GM19351 (cell line): ENCODE measurements around the gene SERPINB8.
A peak's percentile ranks its signal among the peaks of the same experiment; 100 is the strongest.

Experiments
- ATAC-seq: cut with Tn5 transposase; IDR thresholded peaks from one replicate; pipeline ENCODE4 v1.9.1; 2021; ENCODE audit warnings: mild to moderate bottlenecking, moderate library complexity; ENCODE audit not compliant: unreplicated experiment

The SERPINB8 gene

DNA sequence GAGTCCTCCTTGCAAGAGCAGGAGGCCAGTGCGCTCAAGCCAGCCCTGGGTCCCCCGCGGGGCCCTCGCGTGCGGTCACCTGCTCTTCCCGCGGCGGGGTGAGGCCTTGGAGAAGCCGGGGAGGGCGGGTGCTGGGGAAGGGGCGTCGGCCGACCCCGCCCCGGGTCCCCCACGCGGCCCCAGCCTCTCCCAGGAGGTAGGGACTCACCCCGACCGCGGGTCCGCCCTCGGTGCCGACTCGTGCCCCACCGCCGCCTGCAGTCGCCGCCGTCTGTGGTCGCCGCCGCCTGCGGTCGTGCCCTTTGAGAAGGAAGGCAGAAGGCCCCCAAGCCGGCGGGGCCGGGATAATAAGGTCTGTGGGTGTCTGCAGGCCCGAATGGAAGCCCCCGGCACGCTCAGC, 32.7 kb downstream of the SERPINB8 start:
- no peak for ATAC-seq

DNA sequence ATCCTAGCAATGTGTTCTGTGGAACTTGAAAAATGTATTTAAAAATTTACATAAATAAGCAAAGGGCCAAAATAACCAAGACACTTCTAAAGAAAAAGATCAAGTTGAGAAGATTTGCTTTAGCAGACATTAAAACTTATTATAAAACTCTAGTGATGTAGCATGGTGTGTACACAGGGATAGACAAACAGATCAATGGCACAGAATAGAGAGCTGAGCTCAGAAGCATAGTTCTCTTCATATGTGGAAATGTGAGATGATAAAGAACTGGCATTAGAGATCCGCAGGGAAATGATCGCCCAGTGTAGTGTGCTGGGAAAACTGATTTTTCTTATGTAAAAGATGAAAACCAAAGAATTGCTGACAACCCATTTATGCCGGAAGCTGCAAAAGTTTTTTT, 39.4 kb downstream of the SERPINB8 start:
- no peak for ATAC-seq

DNA sequence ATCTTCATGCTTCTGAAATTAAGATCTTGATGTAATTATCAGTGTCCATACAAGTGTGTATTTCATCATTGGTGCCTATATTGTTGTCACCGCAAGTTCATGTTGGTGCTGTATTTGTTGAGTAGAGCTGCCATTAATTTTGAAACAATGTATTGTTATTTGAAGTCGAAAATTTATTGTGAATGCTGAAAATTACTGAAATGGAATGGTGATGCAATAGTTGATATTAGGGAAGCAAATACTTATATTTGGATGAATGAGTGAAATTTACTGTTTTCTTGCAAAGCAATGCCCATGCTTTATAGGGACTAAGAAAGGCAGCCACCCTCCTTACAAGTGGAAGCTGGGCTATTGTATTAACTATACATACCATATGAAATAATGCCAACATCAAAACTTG, 41.6 kb downstream of the SERPINB8 start:
- no peak for ATAC-seq

DNA sequence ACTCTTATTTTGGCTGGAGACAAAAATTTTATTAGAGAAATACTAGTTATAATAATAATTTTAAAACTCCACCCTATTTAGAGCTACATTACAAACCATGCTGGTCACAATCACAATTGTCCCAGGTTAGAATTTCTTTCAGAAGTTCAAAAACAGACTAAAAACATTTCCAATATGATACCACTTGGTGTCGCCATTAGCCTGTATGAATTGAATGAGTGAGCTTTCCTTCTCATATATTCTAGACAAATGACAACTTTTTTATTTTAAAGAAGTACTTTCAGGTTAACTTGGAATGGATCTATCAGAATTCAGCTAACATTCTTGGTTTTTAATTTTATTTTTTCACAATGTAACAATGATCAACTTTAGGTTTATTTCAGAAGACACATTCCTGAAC, 48.0 kb downstream of the SERPINB8 start:
- peak; percentile 72 for ATAC-seq

DNA sequence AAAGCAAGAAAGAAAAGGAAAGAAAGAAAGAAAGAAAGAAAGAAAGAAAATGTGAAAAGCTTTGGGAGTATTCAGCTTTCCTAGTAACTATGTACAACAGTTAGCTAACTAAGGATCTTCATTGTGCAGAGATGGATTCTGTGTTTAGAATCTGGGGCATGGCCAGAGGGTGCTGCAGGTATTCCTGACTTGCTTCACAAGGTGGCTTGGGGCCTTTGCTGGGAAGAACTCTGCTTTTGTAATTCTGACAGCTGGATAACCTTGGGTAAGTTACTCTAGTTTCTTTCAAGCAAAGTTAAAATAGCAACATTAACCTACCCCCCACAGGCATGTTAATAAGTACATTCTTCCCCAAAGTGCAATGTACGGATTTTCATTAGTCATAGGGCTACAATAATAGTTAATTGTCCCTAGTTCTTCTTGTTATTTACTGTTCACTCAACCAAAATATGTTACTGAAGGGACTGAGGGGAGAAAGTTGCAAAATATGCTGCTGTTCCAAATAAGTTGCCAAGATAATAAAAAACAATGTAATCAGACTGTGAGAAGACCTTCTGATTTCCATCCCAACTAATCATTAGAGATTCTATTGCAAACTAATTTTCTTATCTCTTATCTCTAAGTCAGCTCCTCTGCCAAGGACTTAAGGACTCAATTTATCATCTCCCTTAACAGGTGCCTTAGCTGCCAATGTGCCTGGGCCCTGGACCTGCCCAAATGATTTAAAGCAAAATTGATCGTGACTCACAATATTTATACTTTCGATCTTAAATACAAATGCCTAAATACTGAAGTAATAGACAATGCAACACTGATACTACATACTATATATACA, 50.3 kb downstream of the SERPINB8 start:
- no peak for ATAC-seq

DNA sequence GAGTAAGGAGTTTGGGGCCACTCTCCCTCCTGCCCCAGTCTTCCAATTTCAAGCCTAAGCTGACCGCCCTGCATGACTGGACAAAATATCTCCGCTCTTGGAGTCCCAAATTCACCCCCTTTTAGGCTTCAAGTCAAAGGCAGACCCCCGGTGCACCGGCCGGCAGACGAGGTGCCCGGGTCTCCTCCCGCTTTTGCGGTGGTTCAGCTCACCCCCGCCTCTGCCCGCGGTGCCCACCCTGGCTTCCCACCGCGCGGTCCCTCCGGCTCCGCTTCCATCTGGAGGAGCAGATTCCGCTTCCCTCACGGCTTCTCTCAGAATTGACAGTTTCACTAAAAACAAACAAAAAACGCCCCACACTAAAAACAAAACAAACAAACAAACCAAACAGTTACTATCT, 56.5 kb downstream of the SERPINB8 start:
- ATAC-seq, result no peak

DNA sequence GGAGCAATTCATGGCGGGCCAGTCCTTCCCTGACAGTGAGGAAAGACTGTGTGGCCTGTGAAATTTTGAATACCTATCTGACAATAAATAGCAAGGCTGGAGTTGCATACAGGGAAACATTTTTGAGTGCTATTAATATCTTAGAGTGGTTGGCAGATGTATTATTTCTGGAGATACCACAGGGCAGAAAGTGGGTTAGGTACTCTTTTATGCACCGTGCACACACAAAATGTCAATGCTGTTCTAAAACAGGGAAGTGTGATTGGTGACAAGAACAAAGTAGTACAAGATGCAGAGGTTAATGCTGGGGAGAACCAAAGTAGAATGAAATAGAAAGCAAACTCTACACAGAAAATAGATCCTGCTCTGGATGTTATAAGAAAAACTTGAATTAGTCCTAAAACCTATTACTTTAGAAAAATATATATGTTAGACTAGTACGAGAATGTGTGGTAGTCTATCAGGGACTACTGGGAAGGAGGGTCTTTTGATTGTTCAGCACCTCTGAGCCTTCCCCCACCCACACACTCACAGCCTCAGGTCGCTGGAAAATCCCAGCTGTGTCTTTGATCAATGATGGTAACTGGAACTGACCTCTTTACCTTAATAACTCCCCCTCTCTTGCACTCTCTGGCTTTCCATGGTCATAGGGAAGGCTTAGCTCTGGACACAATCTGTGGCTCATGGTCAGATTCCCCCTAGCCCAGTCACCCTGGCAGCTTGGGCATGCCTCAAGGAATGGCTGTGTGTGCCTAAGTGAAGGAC, 58.2 kb downstream of the SERPINB8 start:
- peak; percentile 82 for ATAC-seq

DNA sequence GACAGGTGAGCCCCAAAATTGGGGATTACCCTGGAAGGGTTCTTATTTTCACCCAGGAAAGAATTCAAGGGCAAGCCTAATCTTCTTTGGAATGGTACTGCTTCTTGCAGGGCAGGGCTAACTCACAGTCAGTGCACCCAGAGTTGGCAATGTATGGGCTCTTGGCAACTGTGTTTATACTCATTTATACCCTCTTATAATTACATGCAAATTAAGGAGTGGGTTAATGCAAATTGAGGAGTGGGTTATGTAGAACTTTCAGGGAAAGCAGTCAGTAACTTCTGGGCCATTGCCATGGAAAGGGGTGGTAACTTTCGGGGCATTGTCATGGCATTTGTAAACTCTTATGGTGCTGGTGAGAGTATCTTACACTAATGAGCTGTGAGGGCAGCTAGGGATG, 59.2 kb downstream of the SERPINB8 start:
- no peak for ATAC-seq

DNA sequence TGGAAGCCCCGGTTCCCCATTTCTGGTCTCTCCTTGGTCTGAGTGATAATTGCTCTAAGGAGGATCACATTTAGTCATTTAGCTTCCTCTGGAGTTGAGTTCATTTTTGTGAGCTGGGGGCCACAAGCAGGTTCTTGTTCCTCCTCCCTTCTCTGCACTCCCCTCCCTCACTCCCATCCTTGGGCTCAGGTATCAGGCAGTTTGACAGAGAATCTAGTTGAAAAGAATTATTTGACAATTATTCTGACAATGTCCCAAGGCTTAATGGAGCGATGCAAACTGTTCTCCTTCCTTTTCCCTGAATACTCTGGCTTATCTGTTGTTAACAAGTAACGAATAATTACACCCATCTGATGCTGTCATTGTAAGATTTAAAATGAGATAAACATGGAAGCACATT, 61.5 kb downstream of the SERPINB8 start:
- ATAC-seq, result no peak

DNA sequence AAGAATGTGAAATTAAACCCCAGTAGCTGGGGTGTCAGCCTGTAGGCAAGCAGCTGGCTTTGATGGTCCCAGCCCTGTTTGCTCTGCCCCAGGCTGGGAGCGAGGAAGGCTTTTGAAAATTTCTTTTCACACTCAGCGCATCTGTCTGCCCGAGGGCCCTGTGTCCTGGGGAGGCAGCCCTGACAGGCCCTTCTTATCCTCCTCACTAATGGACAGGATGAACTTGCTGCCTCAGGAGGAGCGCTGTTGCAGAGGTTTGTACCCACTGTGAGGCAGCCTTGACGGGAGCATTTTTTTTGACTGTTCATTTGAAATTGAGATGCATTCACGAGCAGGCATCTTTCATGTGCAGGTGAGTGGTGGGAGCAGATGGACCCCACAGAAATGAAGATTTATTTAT, 62.4 kb downstream of the SERPINB8 start:
- no peak for ATAC-seq

DNA sequence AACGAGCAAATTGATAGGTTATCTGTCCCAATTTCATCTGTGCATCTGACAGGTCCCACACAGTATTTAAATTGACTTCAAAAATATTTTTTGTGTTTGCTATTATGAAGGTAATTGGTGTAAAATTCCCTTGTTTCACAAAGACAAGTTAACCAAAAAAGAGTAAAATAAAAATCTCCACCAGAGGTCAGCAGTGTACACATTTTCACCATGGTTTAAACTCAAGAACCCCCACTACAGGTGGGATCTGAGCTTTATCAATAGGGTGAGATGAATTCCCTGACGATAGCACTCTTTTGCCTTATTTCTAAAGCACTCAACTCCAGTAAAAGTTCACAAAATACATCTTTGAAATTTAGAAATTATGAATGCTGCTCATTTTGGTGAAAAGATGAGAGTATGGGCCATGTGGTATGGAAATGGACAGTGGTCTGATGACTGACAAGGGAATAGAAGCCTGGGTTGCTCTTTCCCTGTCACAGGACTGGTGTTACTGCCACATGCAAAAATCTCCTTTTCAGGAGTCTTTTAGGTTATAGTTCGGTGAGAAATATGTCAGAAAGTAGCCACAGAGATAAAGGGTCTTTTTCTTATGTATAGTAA, 68.0 kb downstream of the SERPINB8 start:
- ATAC-seq, result peak; percentile 75
